Liver (tissue), 3 donors: Measurements from ENCODE around the gene RFC3.

Experiments
- EGR1 ChIP-seq, 2 donors: IDR thresholded peaks; 2 replicates each; pipeline ENCODE4 v1.6.1; 2016 to 2018; ENCODE audit warnings: antibody characterized with exemption in 2 of 2, low read depth in 2 of 2
- FOXA1 ChIP-seq: IDR thresholded peaks from 2 replicates; pipeline ENCODE4 v1.6.1; 2016; ENCODE audit warnings: antibody characterized with exemption
- GABPA ChIP-seq, 2 donors: IDR thresholded peaks in 1 of 2; conservative IDR thresholded peaks in 1 of 2; 2 replicates each; pipeline ENCODE4 v1.6.1; 2016; ENCODE audit warnings: antibody characterized with exemption in 2 of 2, mild to moderate bottlenecking in 1 of 2, moderate library complexity in 1 of 2
- HNF4A ChIP-seq, 2 donors: conservative IDR thresholded peaks; 2 replicates each; pipeline ENCODE4 v1.6.1; 2016; ENCODE audit warnings: antibody characterized with exemption in 2 of 2, mild to moderate bottlenecking in 2 of 2
- HNF4G ChIP-seq: IDR thresholded peaks from 2 replicates; pipeline ENCODE4 v1.6.1; 2016; ENCODE audit warnings: antibody characterized with exemption
- JUND ChIP-seq, 2 donors: IDR thresholded peaks; 2 replicates each; pipeline ENCODE4 v1.6.1; 2016; ENCODE audit warnings: antibody characterized with exemption in 2 of 2
- MAX ChIP-seq: IDR thresholded peaks from 2 replicates; pipeline ENCODE4 v1.6.1; 2016; ENCODE audit warnings: antibody characterized with exemption
- RAD21 ChIP-seq, 2 donors: IDR thresholded peaks; 2 replicates each; pipeline ENCODE4 v1.6.1; 2016; ENCODE audit warnings: antibody characterized with exemption in 2 of 2, mild to moderate bottlenecking in 2 of 2
- RXRA ChIP-seq, 2 donors: IDR thresholded peaks; 2 replicates each; pipeline ENCODE4 v1.6.1; 2017 to 2018; ENCODE audit warnings: antibody characterized with exemption in 2 of 2, mild to moderate bottlenecking in 1 of 2
- TAF1 ChIP-seq: conservative IDR thresholded peaks from 2 replicates; pipeline ENCODE4 v1.6.1; 2016; ENCODE audit warnings: antibody characterized with exemption, mild to moderate bottlenecking
- YY1 ChIP-seq: IDR thresholded peaks from 2 replicates; pipeline ENCODE4 v1.6.1; 2016; ENCODE audit warnings: antibody characterized with exemption, mild to moderate bottlenecking
- TF ChIP-seq, protein P1 (sequence below): fragments of 150-350 bp; IDR thresholded peaks from 2 replicates; pipeline ENCODE4 v1.5.1; 2017; ENCODE audit warnings: improper control_type of control experiment, low read depth, low read length; ENCODE audit not compliant: missing input control
- TF ChIP-seq, protein P2 (sequence below): IDR thresholded peaks from 2 replicates; pipeline ENCODE4 v1.6.1; 2016; ENCODE audit warnings: antibody characterized with exemption, mild to moderate bottlenecking
- TF ChIP-seq, protein P3 (sequence below): IDR thresholded peaks from 2 replicates; pipeline ENCODE4 v1.6.1; 2016; ENCODE audit warnings: antibody characterized with exemption
- donor health status: healthy.
- donor health status: healthy.

DNA sequence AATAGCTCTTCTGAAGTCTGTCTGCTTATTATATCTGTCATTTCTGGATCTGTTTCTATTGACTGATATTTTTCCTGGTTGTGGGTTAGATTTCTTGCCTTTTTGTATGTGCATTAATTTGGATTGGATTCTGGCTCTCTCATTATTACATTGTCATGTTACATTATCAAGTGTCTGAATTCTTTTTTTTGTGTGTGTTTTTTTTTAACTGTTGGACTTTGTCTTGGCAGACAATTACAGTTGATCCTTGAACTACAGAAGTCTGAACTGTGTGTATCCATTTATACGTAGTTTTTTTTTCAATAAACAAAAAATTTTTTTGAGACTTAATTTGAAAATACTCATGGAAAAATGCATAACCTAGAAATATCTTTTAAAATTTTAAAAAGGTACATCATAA, 22.5 kb downstream of the RFC3 start:
- TF ChIP-seq RXRA (IDR thresholded peaks at IDR 0.05) (no peak), JUND (IDR thresholded peaks at IDR 0.05) (no peak), MAX (no peak), TAF1 (no peak), RAD21 (IDR thresholded peaks at IDR 0.05) (no peak), HNF4G (no peak), EGR1 (IDR thresholded peaks at IDR 0.05; ENCODE audit: low read depth in 2 of 2) (no peak), HNF4A (conservative IDR thresholded peaks at IDR 0.05) (peak; percentile 29 to 57), FOXA1 (no peak), GABPA (IDR thresholded peaks at IDR 0.05 in 1 of 2, conservative IDR thresholded peaks at IDR 0.05 in 1 of 2) (no peak), YY1 (no peak)
- TF ChIP-seq, protein P1, sequence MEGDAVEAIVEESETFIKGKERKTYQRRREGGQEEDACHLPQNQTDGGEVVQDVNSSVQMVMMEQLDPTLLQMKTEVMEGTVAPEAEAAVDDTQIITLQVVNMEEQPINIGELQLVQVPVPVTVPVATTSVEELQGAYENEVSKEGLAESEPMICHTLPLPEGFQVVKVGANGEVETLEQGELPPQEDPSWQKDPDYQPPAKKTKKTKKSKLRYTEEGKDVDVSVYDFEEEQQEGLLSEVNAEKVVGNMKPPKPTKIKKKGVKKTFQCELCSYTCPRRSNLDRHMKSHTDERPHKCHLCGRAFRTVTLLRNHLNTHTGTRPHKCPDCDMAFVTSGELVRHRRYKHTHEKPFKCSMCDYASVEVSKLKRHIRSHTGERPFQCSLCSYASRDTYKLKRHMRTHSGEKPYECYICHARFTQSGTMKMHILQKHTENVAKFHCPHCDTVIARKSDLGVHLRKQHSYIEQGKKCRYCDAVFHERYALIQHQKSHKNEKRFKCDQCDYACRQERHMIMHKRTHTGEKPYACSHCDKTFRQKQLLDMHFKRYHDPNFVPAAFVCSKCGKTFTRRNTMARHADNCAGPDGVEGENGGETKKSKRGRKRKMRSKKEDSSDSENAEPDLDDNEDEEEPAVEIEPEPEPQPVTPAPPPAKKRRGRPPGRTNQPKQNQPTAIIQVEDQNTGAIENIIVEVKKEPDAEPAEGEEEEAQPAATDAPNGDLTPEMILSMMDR = no peak
- TF ChIP-seq, protein P2, sequence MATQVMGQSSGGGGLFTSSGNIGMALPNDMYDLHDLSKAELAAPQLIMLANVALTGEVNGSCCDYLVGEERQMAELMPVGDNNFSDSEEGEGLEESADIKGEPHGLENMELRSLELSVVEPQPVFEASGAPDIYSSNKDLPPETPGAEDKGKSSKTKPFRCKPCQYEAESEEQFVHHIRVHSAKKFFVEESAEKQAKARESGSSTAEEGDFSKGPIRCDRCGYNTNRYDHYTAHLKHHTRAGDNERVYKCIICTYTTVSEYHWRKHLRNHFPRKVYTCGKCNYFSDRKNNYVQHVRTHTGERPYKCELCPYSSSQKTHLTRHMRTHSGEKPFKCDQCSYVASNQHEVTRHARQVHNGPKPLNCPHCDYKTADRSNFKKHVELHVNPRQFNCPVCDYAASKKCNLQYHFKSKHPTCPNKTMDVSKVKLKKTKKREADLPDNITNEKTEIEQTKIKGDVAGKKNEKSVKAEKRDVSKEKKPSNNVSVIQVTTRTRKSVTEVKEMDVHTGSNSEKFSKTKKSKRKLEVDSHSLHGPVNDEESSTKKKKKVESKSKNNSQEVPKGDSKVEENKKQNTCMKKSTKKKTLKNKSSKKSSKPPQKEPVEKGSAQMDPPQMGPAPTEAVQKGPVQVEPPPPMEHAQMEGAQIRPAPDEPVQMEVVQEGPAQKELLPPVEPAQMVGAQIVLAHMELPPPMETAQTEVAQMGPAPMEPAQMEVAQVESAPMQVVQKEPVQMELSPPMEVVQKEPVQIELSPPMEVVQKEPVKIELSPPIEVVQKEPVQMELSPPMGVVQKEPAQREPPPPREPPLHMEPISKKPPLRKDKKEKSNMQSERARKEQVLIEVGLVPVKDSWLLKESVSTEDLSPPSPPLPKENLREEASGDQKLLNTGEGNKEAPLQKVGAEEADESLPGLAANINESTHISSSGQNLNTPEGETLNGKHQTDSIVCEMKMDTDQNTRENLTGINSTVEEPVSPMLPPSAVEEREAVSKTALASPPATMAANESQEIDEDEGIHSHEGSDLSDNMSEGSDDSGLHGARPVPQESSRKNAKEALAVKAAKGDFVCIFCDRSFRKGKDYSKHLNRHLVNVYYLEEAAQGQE = no peak
- TF ChIP-seq, protein P3, sequence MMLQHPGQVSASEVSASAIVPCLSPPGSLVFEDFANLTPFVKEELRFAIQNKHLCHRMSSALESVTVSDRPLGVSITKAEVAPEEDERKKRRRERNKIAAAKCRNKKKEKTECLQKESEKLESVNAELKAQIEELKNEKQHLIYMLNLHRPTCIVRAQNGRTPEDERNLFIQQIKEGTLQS = no peak
